ENCODE measurements around the gene ATP11B. TPM values are rescaled to one million over a fixed set of nuclear protein-coding genes. Genes with fewer than 3 reads are reported as not detected.

The ATP11B gene
- total and polyA plus RNA-seq, 2 of the 8 experiments (the other 6 are each of a cell fraction or from before 2014, with no cell fraction given) = 5.1 to 26.5 TPM

- peaks cover 0 to 3% (median 0%) of the 10 kb centered on the region in 4 experiments; a peak in 2 of 7 replicates for H3K4me1 ChIP-seq (replicated peaks in 1 of 4; ENCODE audit: control insufficient read depth in 3 of 4, insufficient read depth in 4 of 4, low read length in 3 of 4)
- H2AK5ac ChIP-seq (ENCODE audit: low read depth, low read length) = peak overlapping the region; percentile 11; the same call in 1 of the 2 replicates
- peak overlapping the region; percentile 93 to 96 for H3K4me2 ChIP-seq (ENCODE audit: insufficient read depth in 1 of 2, low read depth in 2 of 2, low read length in 2 of 2)
- H3K56ac ChIP-seq (replicated peaks; ENCODE audit: insufficient read length, low read depth, low read length) = no peak overlapping the region
- H2BK12ac ChIP-seq (ENCODE audit: low read depth, low read length) = no peak overlapping the region
- H2BK15ac ChIP-seq (ENCODE audit: low read length) = no peak overlapping the region
- H3K27me3 ChIP-seq (replicated peaks in 1 of 4; ENCODE audit: control insufficient read depth in 3 of 4, extremely low read depth in 1 of 4, insufficient read depth in 3 of 4, low read length in 3 of 4) = peaks cover 0 to 8% (median 5%) of the 10 kb centered on the region in 4 experiments; a peak in 2 of 7 replicates
- peak overlapping the region; percentile 68 for H3K18ac ChIP-seq (ENCODE audit: extremely low read depth, low read length)
- peaks cover 0 to 6% of the 10 kb centered on the region in 2 experiments; a peak in 1 of 4 replicates for H3K79me2 ChIP-seq (ENCODE audit: control insufficient read depth in 1 of 2, insufficient read depth in 2 of 2, low read length in 2 of 2)
- FAIRE-seq (no peak), DNase-seq (ENCODE audit: low read depth in 1 of 2, low spot score in 2 of 2) (peak in 1 of 2 experiments; percentile 77)
- H3K4ac ChIP-seq (replicated peaks; ENCODE audit: insufficient read length, low read depth, low read length) = no peak overlapping the region
- peak overlapping the region; percentile 34 to 86 (median 62); a peak in 6 of 7 replicates for H3K9ac ChIP-seq (replicated peaks in 1 of 4; ENCODE audit: extremely low read depth in 1 of 4, low read depth in 3 of 4, low read length in 3 of 4)
- 3% methylated on average over 33 of the region's 86 CpGs; no CpG with 5 or more reads in 1 of the 2 experiments for WGBS, 2 experiments (ENCODE audit: extremely low coverage in 1 of 2, insufficient coverage in 1 of 2, insufficient read length in 1 of 2, insufficient replicate concordance in 2 of 2, low coverage in 1 of 2, low lambda C conversion rate in 2 of 2, missing lambda C conversion rate in 1 of 2)
- H3K9me3 ChIP-seq (ENCODE audit: insufficient read depth in 2 of 2, low read depth in 1 of 2, low read length in 1 of 2) = no peaks in the 10 kb centered on the region
- no peaks in the 10 kb centered on the region for H3K79me1 ChIP-seq (ENCODE audit: low read depth, low read length)
- H3K27ac ChIP-seq (ENCODE audit: low read depth, low read length) = no peak overlapping the region
- H4K8ac ChIP-seq (ENCODE audit: extremely low read depth, insufficient read depth, low read length) = peak overlapping the region; percentile 60; the same call in 1 of the 2 replicates
- H3K23ac ChIP-seq (ENCODE audit: insufficient read length) = no peak overlapping the region
- H3K4me3 ChIP-seq (ENCODE audit: extremely low read depth in 1 of 4, insufficient read depth in 2 of 4, low read depth in 3 of 4, low read length in 4 of 4) = peak overlapping the region; percentile 81 to 95 (median 88)
- peak overlapping the region; percentile 95 for H2AFZ ChIP-seq (ENCODE audit: low read length)
- CTCF ChIA-PET (ENCODE audit: partially characterized antibody) = interaction anchor here (1.1 to 1.8 kb wide), 2 partner anchors 28 to 80 kb away, joined by 3 to 4 read pairs; no protein-coding TSS in a partner anchor
- POLR2A ChIA-PET (ENCODE audit: partially characterized antibody) = interaction anchor here (1.0 kb wide), 2 partner anchors 10 to 30 kb away, joined by 3 read pairs; no protein-coding TSS in a partner anchor
- H3K36me3 ChIP-seq (ENCODE audit: control insufficient read depth in 2 of 4, insufficient read depth in 4 of 4, low read length in 3 of 4) = no peaks in the 10 kb centered on the region
- H3K14ac ChIP-seq (ENCODE audit: insufficient read length) = no peak overlapping the region
- H4K5ac ChIP-seq (ENCODE audit: insufficient read length, low read depth, low read length) = no peak overlapping the region
- no peak overlapping the region for H2BK120ac ChIP-seq (replicated peaks; ENCODE audit: low read depth, low read length)
- H2BK20ac ChIP-seq (ENCODE audit: low read length) = no peak overlapping the region
- H3K23me2 ChIP-seq (ENCODE audit: low read depth, low read length) = peaks cover 11% of the 10 kb centered on the region
- no peaks in the 10 kb centered on the region for H4K20me1 ChIP-seq (replicated peaks in 1 of 2; ENCODE audit: control insufficient read depth in 1 of 2, insufficient read depth in 2 of 2, low read length in 2 of 2)
- H4K91ac ChIP-seq (replicated peaks; ENCODE audit: insufficient read length, low read length) = no peak overlapping the region
- 0 out of 2 replicates have a peak overlapping the region, but pooled peaks have one; percentile 8 for H2BK5ac ChIP-seq (ENCODE audit: low read depth, low read length)
- TF ChIP-seq SIX5 (IDR thresholded peaks at IDR 0.05; ENCODE audit: low read depth, low read length) (no peak), JUN (IDR thresholded peaks at IDR 0.05; ENCODE audit: low read depth, low read length) (no peak), ASH2L (IDR thresholded peaks at IDR 0.05; ENCODE audit: low read length) (peak; percentile 92), ZNF274 (IDR thresholded peaks at IDR 0.05; ENCODE audit: borderline replicate concordance, extremely low read depth, low read length) (no peak), YY1 (IDR thresholded peaks at IDR 0.05; ENCODE audit: low read depth, low read length) (peak; percentile 20; the same call in 1 of the 2 replicates), NANOG (IDR thresholded peaks at IDR 0.05; ENCODE audit: insufficient read depth, low read depth, low read length, poor library complexity, severe bottlenecking) (no peak), SRF (IDR thresholded peaks at IDR 0.05; ENCODE audit: low read depth, low read length) (no peak), BRCA1 (IDR thresholded peaks at IDR 0.05; ENCODE audit: low read depth, low read length) (no peak)
- TF ChIP-seq, protein P1, sequence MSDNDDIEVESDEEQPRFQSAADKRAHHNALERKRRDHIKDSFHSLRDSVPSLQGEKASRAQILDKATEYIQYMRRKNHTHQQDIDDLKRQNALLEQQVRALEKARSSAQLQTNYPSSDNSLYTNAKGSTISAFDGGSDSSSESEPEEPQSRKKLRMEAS (IDR thresholded peaks at IDR 0.05) = no peak; the same call in 1 of the 2 replicates
Observed at GRCh38 chr3:182793663-182794454, 555 bp downstream of the ATP11B start.

Measured in H1 (cell line).